Fibroblast of lung (primary cell): ENCODE data around the gene MRTFA. TPM values are rescaled to one million over a fixed set of nuclear protein-coding genes. Genes with fewer than 3 reads are reported as not detected.

ENCODE experiments used
- DNase-seq, 2 donors: peaks; one replicate each; pipeline versions ENCODE4 v3.0.0 to v3.0.0-alpha.2; 2010; ENCODE audit warnings: low read depth in 2 of 2
- H2AFZ ChIP-seq: 2 replicates; pipeline ENCODE4 v1.5.1; 2012; ENCODE audit warnings: low read length, control low read depth, inconsistent platforms
- H3K27ac ChIP-seq: 2 replicates; pipeline ENCODE4 v1.5.1; 2011; ENCODE audit warnings: low read length, control low read depth; ENCODE audit not compliant: insufficient read depth
- H3K27me3 ChIP-seq: 2 replicates; pipeline ENCODE4 v1.5.1; 2011; ENCODE audit warnings: mild to moderate bottlenecking, low read length; ENCODE audit not compliant: control insufficient read depth, insufficient read depth
- H3K36me3 ChIP-seq: 2 replicates; pipeline ENCODE4 v1.5.1; 2011; ENCODE audit warnings: low read length; ENCODE audit not compliant: control insufficient read depth, insufficient read depth
- H3K4me1 ChIP-seq: 2 replicates; pipeline ENCODE4 v1.5.1; 2011; ENCODE audit warnings: low read length; ENCODE audit not compliant: control insufficient read depth, insufficient read depth; ENCODE audit errors: extremely low read depth
- H3K4me2 ChIP-seq: 2 replicates; pipeline ENCODE4 v1.5.1; 2011; ENCODE audit warnings: low read length, control low read depth; ENCODE audit not compliant: insufficient read depth; ENCODE audit errors: extremely low read depth
- H3K4me3 ChIP-seq, 4 experiments: fragments of 200-600 bp in 1 of 4; sonication (generic) in 1 of 4; replicated peaks in 1 of 4; 2 replicates each; pipeline ENCODE4 v1.5.1; 2011 to 2016; ENCODE audit warnings: low read length in 4 of 4, low read depth in 3 of 4, mild to moderate bottlenecking in 3 of 4, control low read depth in 2 of 4, inconsistent platforms in 1 of 4, mixed read lengths in 1 of 4; ENCODE audit not compliant: insufficient read depth in 1 of 4; ENCODE audit errors: control extremely low read depth in 1 of 4
- H3K79me2 ChIP-seq: 2 replicates; pipeline ENCODE4 v1.5.1; 2012; ENCODE audit warnings: mild to moderate bottlenecking, low read length, inconsistent platforms; ENCODE audit not compliant: control insufficient read depth, insufficient read depth
- H3K9ac ChIP-seq: 2 replicates; pipeline ENCODE4 v1.5.1; 2011; ENCODE audit warnings: mild to moderate bottlenecking, low read length, control low read depth; ENCODE audit not compliant: insufficient read depth
- H3K9me3 ChIP-seq: 2 replicates; pipeline ENCODE4 v1.5.1; 2012; ENCODE audit warnings: low read depth, low read length; ENCODE audit not compliant: control insufficient read depth, insufficient read depth
- H4K20me1 ChIP-seq: 2 replicates; pipeline ENCODE4 v1.5.1; 2011; ENCODE audit warnings: low read length; ENCODE audit not compliant: control insufficient read depth, insufficient read depth; ENCODE audit errors: extremely low read depth
- CTCF ChIP-seq, 2 donors: IDR thresholded peaks in 1 of 2; conservative IDR thresholded peaks in 1 of 2; 1 replicate in 1 of 2; 2 replicates in 1 of 2; pipeline ENCODE4 v1.5.1; 2011 to 2012; ENCODE audit warnings: low read length in 2 of 2, control low read depth in 1 of 2, inconsistent platforms in 1 of 2, low read depth in 1 of 2, mild to moderate bottlenecking in 1 of 2
- EZH2 ChIP-seq: IDR thresholded peaks from 2 replicates; pipeline ENCODE4 v1.5.1; 2012; ENCODE audit warnings: low read length, control low read depth, mild to moderate bottlenecking; ENCODE audit errors: missing control alignments
- polyA plus RNA-seq, 2 donors: library from polyadenylated mRNA; depleted of rRNA in 1 of 2; stranded (reverse) in 1 of 2; unstranded in 1 of 2; fragments of >200 nt; gene quantifications; 2 replicates each; pipeline ENCODE4 v1.2.1, GENCODE V29; 2011 to 2012; ENCODE audit warnings: missing spikeins in 1 of 2
- total RNA-seq: library from RNA; depleted of rRNA; stranded (reverse); fragments of >200 nt; gene quantifications from 2 replicates; pipeline ENCODE4 v1.2.1, GENCODE V29; 2014

Gene MRTFA
- total and polyA plus RNA-seq, 2 donors (not counting 1 experiment from before 2014, with no cell fraction given): 7.6 to 23.0 TPM

- Histone ChIP-seq H3K4me3 (no peak overlapping the region), H3K4me1 (no peaks in the 10 kb centered on the region), H3K9me3 (no peaks in the 10 kb centered on the region), H3K9ac (no peak overlapping the region), H3K4me2 (no peak overlapping the region), H3K27ac (no peak overlapping the region), H3K27me3 (no peaks in the 10 kb centered on the region), H4K20me1 (no peaks in the 10 kb centered on the region), H3K79me2 (peaks cover 3% of the 10 kb centered on the region), H2AFZ (no peak overlapping the region), H3K36me3 (no peaks in the 10 kb centered on the region)
- no peak for TF ChIP-seq CTCF (conservative IDR thresholded peaks at IDR 0.05 in 1 of 2, IDR thresholded peaks at IDR 0.05 in 1 of 2; ENCODE audit: low read depth in 1 of 2, low read length in 2 of 2)
- TF ChIP-seq EZH2: no peak
- no peak for DNase-seq
These were observed 83.4 kb downstream of the MRTFA start for GRCh38 chr22:40553014-40553554.

GRCh38 chr22:40552070-40552469 lies 84.4 kb downstream of the MRTFA start:
- Histone ChIP-seq H3K4me3 (no peak overlapping the region), H3K79me2 (peaks cover 3% of the 10 kb centered on the region), H3K27me3 (no peaks in the 10 kb centered on the region), H4K20me1 (no peaks in the 10 kb centered on the region), H3K9me3 (no peaks in the 10 kb centered on the region), H2AFZ (no peak overlapping the region), H3K27ac (no peak overlapping the region), H3K4me2 (no peak overlapping the region), H3K9ac (no peak overlapping the region), H3K4me1 (no peaks in the 10 kb centered on the region), H3K36me3 (no peaks in the 10 kb centered on the region)
- DNase-seq: no peak
- TF ChIP-seq EZH2: no peak
- no peak for TF ChIP-seq CTCF (conservative IDR thresholded peaks at IDR 0.05 in 1 of 2, IDR thresholded peaks at IDR 0.05 in 1 of 2; ENCODE audit: low read depth in 1 of 2, low read length in 2 of 2)

GRCh38 chr22:40547729-40548143 lies 88.8 kb downstream of the MRTFA start:
- DNase-seq: peak; percentile 37 to 47
- Histone ChIP-seq H3K4me2 (no peak overlapping the region), H3K4me3 (no peak overlapping the region), H3K27ac (no peak overlapping the region), H3K79me2 (no peaks in the 10 kb centered on the region), H4K20me1 (no peaks in the 10 kb centered on the region), H2AFZ (no peak overlapping the region), H3K9ac (no peak overlapping the region), H3K4me1 (peaks cover 3% of the 10 kb centered on the region), H3K36me3 (no peaks in the 10 kb centered on the region), H3K9me3 (no peaks in the 10 kb centered on the region), H3K27me3 (no peaks in the 10 kb centered on the region)
- TF ChIP-seq CTCF (conservative IDR thresholded peaks at IDR 0.05 in 1 of 2, IDR thresholded peaks at IDR 0.05 in 1 of 2; ENCODE audit: low read depth in 1 of 2, low read length in 2 of 2) (no peak), EZH2 (no peak)
